ENCODE data around the gene STAU1. TPM values are rescaled to one million over a fixed set of nuclear protein-coding genes. Genes with fewer than 3 reads are reported as not detected.

The STAU1 gene
- total and polyA plus RNA-seq, 10 of the 15 experiments (the other 5 are each of a cell fraction or from before 2014, with no cell fraction given) = 13.9 to 66.2 (median 45.6) TPM

- no peak for TF ChIP-seq ZBTB40 (IDR thresholded peaks at IDR 0.05; ENCODE audit: borderline replicate concordance)
- no peak for TF ChIP-seq NFIC (IDR thresholded peaks at IDR 0.05; ENCODE audit: low read depth, low read length)
- no peak for TF ChIP-seq FOS (IDR thresholded peaks at IDR 0.05; ENCODE audit: borderline replicate concordance, extremely low read depth, insufficient read length)
- TF ChIP-seq SP1 (IDR thresholded peaks at IDR 0.05; ENCODE audit: low read depth, low read length) = no peak
- no peak for TF ChIP-seq RB1 (IDR thresholded peaks at IDR 0.05; ENCODE audit: borderline replicate concordance)
- TF ChIP-seq GATAD2B (conservative IDR thresholded peaks at IDR 0.05; ENCODE audit: low read depth) = no peak
- no peak for TF ChIP-seq SPI1 (IDR thresholded peaks at IDR 0.05; ENCODE audit: borderline replicate concordance, insufficient read depth, low read depth, low read length)
- TF ChIP-seq RUNX3 (IDR thresholded peaks at IDR 0.05; ENCODE audit: low read length) = no peak
- no peak for TF ChIP-seq BCL11A (IDR thresholded peaks at IDR 0.05; ENCODE audit: low read depth, low read length)
- TF ChIP-seq RAD21 (IDR thresholded peaks at IDR 0.05; ENCODE audit: insufficient read depth, low read depth, low read length) = no peak
- no peak for TF ChIP-seq BMI1 (IDR thresholded peaks at IDR 0.05; ENCODE audit: borderline replicate concordance)
- TF ChIP-seq HDAC2 (IDR thresholded peaks at IDR 0.05) = no peak
- TF ChIP-seq PRDM15 (CRISPR knock-in tag; IDR thresholded peaks at IDR 0.05) = no peak
Measured at GRCh38 chr20:49156481-49156880, 31.7 kb downstream of the STAU1 start (continued).
